HG03280 (cell line): Measurements from ENCODE around the gene DLGAP1.

Source experiments
- ATAC-seq: cut with Tn5 transposase; IDR thresholded peaks from one replicate; pipeline ENCODE4 v1.9.1; 2021; ENCODE audit warnings: mild to moderate bottlenecking, moderate library complexity; ENCODE audit not compliant: unreplicated experiment

The DLGAP1 gene

DNA sequence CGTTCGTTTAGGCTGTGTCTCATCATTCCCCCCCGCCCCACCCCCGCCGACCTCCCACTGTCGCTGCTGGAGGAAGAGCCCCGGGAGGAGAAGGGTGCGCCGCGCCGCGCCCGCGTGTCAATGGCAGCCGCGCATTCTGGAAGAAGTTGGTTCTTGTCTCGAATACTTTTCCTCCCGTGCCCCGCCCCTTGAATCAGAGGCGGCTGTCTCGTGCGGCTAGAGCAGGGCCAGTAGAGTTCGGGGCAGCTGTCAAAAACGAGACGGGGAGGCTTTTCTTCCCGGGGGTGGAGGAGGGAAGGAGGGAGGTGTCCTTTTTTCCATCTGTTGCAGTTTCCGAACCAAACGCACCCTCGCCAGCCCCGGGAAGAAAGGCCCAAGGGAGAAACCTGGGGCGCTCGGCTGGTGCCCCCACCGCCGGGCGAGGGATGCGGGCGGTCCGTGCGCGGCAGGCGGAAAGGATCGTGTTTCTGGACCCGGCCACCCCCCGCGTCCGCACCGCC, 1005.5 kb downstream of the DLGAP1 start:
- ATAC-seq = peak; percentile 2

- ATAC-seq = peak; percentile 50
These were observed 1006.1 kb downstream of the DLGAP1 start for GRCh38 chr18:3448838-3449511.

GRCh38 chr18:3447895-3448837, 1006.9 kb downstream of the DLGAP1 start:
- ATAC-seq = peak; percentile 63

DNA sequence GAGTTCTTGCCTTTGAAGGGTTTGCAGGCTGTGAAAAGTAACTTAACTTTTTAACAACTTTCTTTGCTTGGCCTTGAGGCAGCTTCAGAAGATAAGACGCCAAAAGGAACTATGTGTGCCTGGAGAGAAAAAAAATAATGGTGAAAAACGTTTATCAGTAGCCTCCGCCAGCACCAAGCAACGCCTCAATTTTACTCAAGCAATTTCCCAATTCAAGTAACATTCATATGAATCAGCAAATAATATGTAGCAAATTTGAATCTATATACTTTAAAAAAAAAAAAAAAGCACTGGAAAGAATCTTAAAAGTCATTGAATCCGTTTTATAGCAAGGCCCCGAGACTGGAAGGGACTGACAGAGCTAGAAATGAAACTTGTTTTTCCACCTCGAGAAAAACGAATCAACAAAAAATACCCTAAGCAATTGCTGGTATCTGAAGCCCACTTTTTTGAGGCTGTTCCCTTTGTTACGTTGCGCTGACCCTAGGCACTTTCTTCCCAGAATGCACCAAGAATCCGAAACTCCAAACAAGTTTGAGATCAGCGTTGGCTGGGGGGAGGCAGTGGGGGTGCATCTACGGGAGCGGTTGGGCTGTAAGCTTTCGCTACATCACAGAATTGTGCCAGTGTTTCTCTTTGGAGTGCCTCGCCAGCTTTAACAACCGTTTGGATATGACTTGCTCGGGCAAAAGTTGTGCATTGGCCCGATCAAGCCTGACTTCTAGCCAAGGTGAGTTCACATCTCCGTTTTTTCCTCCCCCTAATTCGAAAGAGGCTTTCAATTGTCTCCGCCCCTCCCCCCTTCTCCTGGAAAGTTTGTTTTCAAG, 1007.8 kb downstream of the DLGAP1 start:
- no peak for ATAC-seq
